Uterus (tissue), 4 donors: Measurements from ENCODE around the gene IZUMO2. TPM values are rescaled to one million over a fixed set of nuclear protein-coding genes. Genes with fewer than 3 reads are reported as not detected.

Experiments used
- DNase-seq, 2 donors: peaks; one replicate each; pipeline ENCODE4 v3.0.0-alpha.2; 2019 to 2020
- H3K27ac ChIP-seq, 2 donors: fragments of 200-600 bp; sonication (generic); 1 replicate in 1 of 2; 2 replicates in 1 of 2; pipeline ENCODE4 v1.5.1; 2016 to 2018
- H3K27me3 ChIP-seq, 2 donors: fragments of 200-600 bp; sonication (generic); one replicate each; pipeline ENCODE4 v1.5.1; 2018 to 2019; ENCODE audit warnings: control low read depth in 1 of 2
- H3K36me3 ChIP-seq, 2 donors: fragments of 200-600 bp; sonication (generic); one replicate each; pipeline ENCODE4 v1.5.1; 2019; ENCODE audit warnings: control low read depth in 1 of 2
- H3K4me1 ChIP-seq, 2 donors: fragments of 200-600 bp; sonication (generic); one replicate each; pipeline ENCODE4 v1.5.1; 2018 to 2019; ENCODE audit warnings: control low read depth in 1 of 2
- H3K4me3 ChIP-seq, 2 donors: fragments of 200-600 bp; sonication (generic); 1 replicate in 1 of 2; 2 replicates in 1 of 2; pipeline ENCODE4 v1.5.1; 2018 to 2019; ENCODE audit warnings: mild to moderate bottlenecking in 1 of 2
- H3K9me3 ChIP-seq, 2 donors: fragments of 200-600 bp; sonication (generic); one replicate each; pipeline ENCODE4 v1.5.1; 2019; ENCODE audit warnings: control low read depth in 1 of 2
- CTCF ChIP-seq, 4 experiments: fragments of 200-600 bp in 2 of 4; fragments of 450-650 bp in 2 of 4; sonication (generic) in 2 of 4; IDR thresholded peaks; one replicate each; pipeline ENCODE4 v1.5.1; 2016 to 2019; ENCODE audit warnings: antibody characterized with exemption in 4 of 4, mild to moderate bottlenecking in 2 of 4, moderate library complexity in 1 of 4
- POLR2A ChIP-seq, 2 donors: fragments of 450-650 bp; IDR thresholded peaks; one replicate each; pipeline ENCODE4 v1.6.1; 2016; ENCODE audit warnings: antibody characterized with exemption in 2 of 2, mild to moderate bottlenecking in 1 of 2, moderate library complexity in 1 of 2
- intact Hi-C: fragments of 100-400 bp; cut with DNase I; formaldehyde crosslinking; loops from one replicate; pipeline ENCODE4 v1.15.1; 2023; ENCODE audit warnings: low total_unique reads
- total RNA-seq, 4 donors: library from RNA; depleted of rRNA in 3 of 4; stranded (reverse); fragments of >200 nt in 3 of 4; gene quantifications; one replicate each; pipeline versions ENCODE4 v1.1.0 to v1.2.4, GENCODE V29; 2014 to 2023
- donor health status: DM: yes; HTN: yes; CAD: no.

Gene IZUMO2
- total RNA-seq: not detected

GRCh38 chr19:50162988-50163387, at the start of gene IZUMO2:
Gene IZUMO2, minus strand, starts transcription at chr19:50163281. Its CDS starts 87 bp downstream, at chr19:50163194.
- Histone ChIP-seq H3K27ac (no peak within 1 kb of the TSS), H3K36me3 (no peaks in the 10 kb centered on the region), H3K27me3 (no peaks in the 10 kb centered on the region), H3K4me1 (no peaks in the 10 kb centered on the region), H3K9me3 (no peaks in the 10 kb centered on the region), H3K4me3 (no peak within 1 kb of the TSS)
- TF ChIP-seq POLR2A (IDR thresholded peaks at IDR 0.05) (no peak), CTCF (IDR thresholded peaks at IDR 0.05) (no peak)
- no peak for DNase-seq
- intact Hi-C loops: no loop called here

- no peaks in the 10 kb centered on the region for H3K36me3 ChIP-seq
- H3K27me3 ChIP-seq: no peaks in the 10 kb centered on the region
- no peak overlapping the region for H3K4me3 ChIP-seq
- H3K9me3 ChIP-seq: no peaks in the 10 kb centered on the region
- TF ChIP-seq POLR2A (IDR thresholded peaks at IDR 0.05) (no peak), CTCF (IDR thresholded peaks at IDR 0.05) (no peak)
- intact Hi-C loops: no loop called here
- H3K4me1 ChIP-seq: no peaks in the 10 kb centered on the region
- H3K27ac ChIP-seq: no peak overlapping the region
- no peak for DNase-seq
These were observed 47.3 kb upstream of the IZUMO2 start for GRCh38 chr19:50210425-50210824.

GRCh38 chr19:50209131-50209530, 46.0 kb upstream of the IZUMO2 start:
- H3K36me3 ChIP-seq: no peaks in the 10 kb centered on the region
- H3K4me3 ChIP-seq: no peak overlapping the region
- TF ChIP-seq CTCF (IDR thresholded peaks at IDR 0.05) (no peak), POLR2A (IDR thresholded peaks at IDR 0.05) (no peak)
- DNase-seq: no peak
- no peak overlapping the region for H3K27ac ChIP-seq
- no peaks in the 10 kb centered on the region for H3K9me3 ChIP-seq
- H3K27me3 ChIP-seq: peaks cover 0 to 13% of the 10 kb centered on the region in 2 donors
- intact Hi-C loops: no loop called here
- H3K4me1 ChIP-seq: peaks cover 0 to 6% of the 10 kb centered on the region in 2 donors

GRCh38 chr19:50207730-50208129, 44.6 kb upstream of the IZUMO2 start:
- H3K4me1 ChIP-seq: peaks cover 0 to 13% of the 10 kb centered on the region in 2 donors
- no peak for DNase-seq
- no peak overlapping the region for H3K27ac ChIP-seq
- H3K27me3 ChIP-seq: peaks cover 8 to 22% of the 10 kb centered on the region in 2 donors
- no peak overlapping the region for H3K4me3 ChIP-seq
- no peaks in the 10 kb centered on the region for H3K36me3 ChIP-seq
- intact Hi-C loops: no loop called here
- TF ChIP-seq CTCF (IDR thresholded peaks at IDR 0.05) (no peak), POLR2A (IDR thresholded peaks at IDR 0.05) (no peak)
- no peaks in the 10 kb centered on the region for H3K9me3 ChIP-seq

GRCh38 chr19:50206191-50206590, 43.1 kb upstream of the IZUMO2 start:
- intact Hi-C loops: no loop called here
- Histone ChIP-seq H3K4me1 (peaks cover 0 to 13% of the 10 kb centered on the region in 2 donors), H3K36me3 (no peaks in the 10 kb centered on the region), H3K4me3 (no peak overlapping the region), H3K27me3 (peaks cover 8 to 22% of the 10 kb centered on the region in 2 donors), H3K9me3 (no peaks in the 10 kb centered on the region), H3K27ac (no peak overlapping the region)
- TF ChIP-seq CTCF (IDR thresholded peaks at IDR 0.05) (no peak), POLR2A (IDR thresholded peaks at IDR 0.05) (no peak)
- DNase-seq: no peak
